GM12892 (cell line): ENCODE measurements around the gene ANGEL2.

Experiments
- POLR2A ChIP-seq: IDR thresholded peaks from 2 replicates; pipeline ENCODE4 v1.6.1; 2011; ENCODE audit warnings: low read depth, low read length, control low read depth
- POLR2AphosphoS5 ChIP-seq: IDR thresholded peaks from 2 replicates; pipeline ENCODE4 v1.6.1; 2011; ENCODE audit warnings: low read depth, low read length, control low read depth

- TF ChIP-seq POLR2AphosphoS5 = no peak
- no peak; the same call in 1 of the 2 replicates for TF ChIP-seq POLR2A
Observed at GRCh38 chr1:212950243-212951125, 65.2 kb downstream of the ANGEL2 start, which contains the start of gene VASH2.
